ENCODE results near the gene GALNT6. TPM values are rescaled to one million over a fixed set of nuclear protein-coding genes. Genes with fewer than 3 reads are reported as not detected.

Gene GALNT6
- total RNA-seq, 1 experiment from 2014 or later, result 9.8 TPM

DNA sequence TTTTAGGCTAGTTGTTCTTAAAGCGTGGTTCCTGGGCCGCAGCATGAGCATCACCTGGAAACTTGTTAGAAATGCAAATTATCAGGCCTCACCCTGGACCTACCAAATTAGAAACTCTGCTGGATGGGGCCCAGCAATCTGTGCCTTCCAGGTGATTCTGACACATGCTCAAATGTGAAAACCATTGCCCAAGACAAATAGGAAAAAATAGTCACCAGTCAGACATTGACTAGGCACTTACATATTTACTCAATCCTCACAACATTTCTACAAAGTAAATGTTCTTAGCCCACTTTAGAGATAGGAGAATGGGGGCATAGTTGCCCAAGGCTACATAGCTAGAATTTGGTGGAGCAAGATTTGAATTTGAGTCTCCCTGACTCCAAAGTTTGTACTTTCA is 48.0 kb downstream of the GALNT6 start:
- DNase-seq, result no peak
- Mint-ChIP-seq H3K27me3 (ENCODE audit: low read depth) (no peaks in the 10 kb centered on the region; the same call in 1 of the 2 replicates), H3K27ac (no peak overlapping the region)

More for the DNA sequence above, 48.0 kb downstream of the GALNT6 start:
- Histone ChIP-seq H3K4me1 (ENCODE audit: insufficient read depth, low read length) (no peaks in the 10 kb centered on the region), H4K20me1 (ENCODE audit: control insufficient read depth, insufficient read depth, insufficient read length) (no peaks in the 10 kb centered on the region), H4K8ac (replicated peaks; ENCODE audit: insufficient read length, low read depth, low read length) (no peak overlapping the region), H3K56ac (ENCODE audit: insufficient read length, low read depth, low read length) (no peak overlapping the region), H3K9me3 (ENCODE audit: control insufficient read depth, low read depth, low read length) (no peaks in the 10 kb centered on the region), H3K27me3 (ENCODE audit: insufficient read depth, low read length) (no peaks in the 10 kb centered on the region), H3K4ac (ENCODE audit: low read depth, low read length) (no peak overlapping the region), H2BK120ac (ENCODE audit: low read depth, low read length, poor library complexity, severe bottlenecking) (no peak overlapping the region), H3K4me2 (ENCODE audit: insufficient read depth, insufficient read length, low read length) (no peak overlapping the region), H3K23ac (ENCODE audit: insufficient read length, low read depth, low read length) (no peak overlapping the region), H3K79me2 (ENCODE audit: insufficient read depth, low read length) (no peaks in the 10 kb centered on the region), H4K5ac (ENCODE audit: insufficient read length, low read depth, low read length) (no peak overlapping the region), H3K27ac (ENCODE audit: insufficient read length, low read depth, low read length) (no peak overlapping the region), H2BK12ac (ENCODE audit: insufficient read length, low read depth, low read length) (no peak overlapping the region), H3K9ac (ENCODE audit: extremely low read depth, insufficient read length, low read length) (no peak overlapping the region), H3T11ph (ENCODE audit: low read length) (no peak overlapping the region), H2BK5ac (ENCODE audit: insufficient read length, low read length) (no peak overlapping the region), H3K14ac (ENCODE audit: insufficient read depth, low read length) (no peak overlapping the region), H3K18ac (ENCODE audit: insufficient read length, low read depth, low read length) (no peak overlapping the region), H2BK20ac (ENCODE audit: low read depth, low read length, poor library complexity, severe bottlenecking) (no peak overlapping the region), H2BK15ac (ENCODE audit: low read depth, low read length) (no peak overlapping the region), H4K91ac (ENCODE audit: insufficient read length, low read depth, low read length) (no peak overlapping the region), H3K79me1 (ENCODE audit: insufficient read depth, low read depth, low read length, poor library complexity, severe bottlenecking) (no peaks in the 10 kb centered on the region), H2AK5ac (ENCODE audit: insufficient read length, low read length) (no peak overlapping the region), H3K23me2 (ENCODE audit: insufficient read length, low read depth, low read length, poor library complexity, severe bottlenecking) (no peaks in the 10 kb centered on the region), H2AFZ (ENCODE audit: low read length) (no peak overlapping the region)
- no peak overlapping the region for H3K4me3 Mint-ChIP-seq
- no CpG with 5 or more reads among the region's 2 CpGs for WGBS (ENCODE audit: extremely low coverage, insufficient read length, low lambda C conversion rate)
- TF ChIP-seq, protein P1, sequence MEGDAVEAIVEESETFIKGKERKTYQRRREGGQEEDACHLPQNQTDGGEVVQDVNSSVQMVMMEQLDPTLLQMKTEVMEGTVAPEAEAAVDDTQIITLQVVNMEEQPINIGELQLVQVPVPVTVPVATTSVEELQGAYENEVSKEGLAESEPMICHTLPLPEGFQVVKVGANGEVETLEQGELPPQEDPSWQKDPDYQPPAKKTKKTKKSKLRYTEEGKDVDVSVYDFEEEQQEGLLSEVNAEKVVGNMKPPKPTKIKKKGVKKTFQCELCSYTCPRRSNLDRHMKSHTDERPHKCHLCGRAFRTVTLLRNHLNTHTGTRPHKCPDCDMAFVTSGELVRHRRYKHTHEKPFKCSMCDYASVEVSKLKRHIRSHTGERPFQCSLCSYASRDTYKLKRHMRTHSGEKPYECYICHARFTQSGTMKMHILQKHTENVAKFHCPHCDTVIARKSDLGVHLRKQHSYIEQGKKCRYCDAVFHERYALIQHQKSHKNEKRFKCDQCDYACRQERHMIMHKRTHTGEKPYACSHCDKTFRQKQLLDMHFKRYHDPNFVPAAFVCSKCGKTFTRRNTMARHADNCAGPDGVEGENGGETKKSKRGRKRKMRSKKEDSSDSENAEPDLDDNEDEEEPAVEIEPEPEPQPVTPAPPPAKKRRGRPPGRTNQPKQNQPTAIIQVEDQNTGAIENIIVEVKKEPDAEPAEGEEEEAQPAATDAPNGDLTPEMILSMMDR (conservative IDR thresholded peaks at IDR 0.05), result no peak
- H3K36me3 Mint-ChIP-seq (ENCODE audit: insufficient read depth in 1 of 3, low read depth in 3 of 3), result no peaks in the 10 kb centered on the region
- peaks cover 12% of the 10 kb centered on the region in 2 experiments for H3K4me1 Mint-ChIP-seq
- H3K9me3 Mint-ChIP-seq, result no peaks in the 10 kb centered on the region

Measured in H9 (cell line).